Endothelial cell of umbilical vein (primary cell): ENCODE data around the gene RASGRF1. TPM values are rescaled to one million over a fixed set of nuclear protein-coding genes. Genes with fewer than 3 reads are reported as not detected.

ENCODE experiments used
- BruUV-seq: library from RNA; stranded (reverse); fragments of 400-500 nt; replicated peaks from 2 replicates; lab custom pipeline; 2021; lab: Mats Ljungman, UMichigan
- CTCF ChIA-PET: fragments of 300-600, 350-600 bp; sonication (Branson Sonifier 250); formaldehyde crosslinking; loops from one replicate; lab custom pipeline; 2021; ENCODE audit warnings: antibody characterized with exemption, inconsistent platforms; lab: Charles Lee
- POLR2A ChIA-PET: fragments of 300-600, 350-600 bp; sonication (Branson Sonifier 250); formaldehyde crosslinking; loops from one replicate; lab custom pipeline; 2021; ENCODE audit warnings: antibody characterized with exemption, inconsistent platforms; lab: Charles Lee
- DNase-seq: peaks from one replicate; pipeline ENCODE4 v3.0.0-alpha.2; 2011; ENCODE audit warnings: low read depth, low spot score
- FAIRE-seq: peaks from 2 replicates; lab custom pipeline; 2011; peaks lifted over from hg19 to GRCh38; lab: Jason Lieb, UNC
- H2AFZ ChIP-seq: 2 replicates; pipeline ENCODE4 v1.6.0; 2012; ENCODE audit warnings: low read depth, low read length, control low read depth, inconsistent platforms
- H3K27ac ChIP-seq: 2 replicates; pipeline ENCODE4 v1.5.1; 2011; ENCODE audit warnings: low read depth, mild to moderate bottlenecking, control low read depth, low read length, moderate library complexity; ENCODE audit not compliant: insufficient read depth
- H3K27me3 ChIP-seq, 2 experiments: 2 replicates each; pipeline versions ENCODE4 v1.6.0 to v1.6.1; 2011; ENCODE audit warnings: low read length in 2 of 2, mixed read lengths in 1 of 2; ENCODE audit not compliant: control insufficient read depth in 2 of 2, insufficient read depth in 2 of 2
- H3K36me3 ChIP-seq, 2 experiments: 2 replicates in 1 of 2; 3 replicates in 1 of 2; pipeline ENCODE4 v1.5.1; 2011; ENCODE audit warnings: low read length in 2 of 2, mild to moderate bottlenecking in 1 of 2, moderate library complexity in 1 of 2; ENCODE audit not compliant: control insufficient read depth in 2 of 2, insufficient read depth in 2 of 2; ENCODE audit errors: extremely low read depth in 1 of 2
- H3K4me1 ChIP-seq: 3 replicates; pipeline ENCODE4 v1.5.1; 2011; ENCODE audit warnings: mild to moderate bottlenecking, low read length; ENCODE audit not compliant: control insufficient read depth, insufficient read depth; ENCODE audit errors: extremely low read depth
- H3K4me2 ChIP-seq: 2 replicates; pipeline ENCODE4 v1.6.1; 2011; ENCODE audit warnings: low read length, control low read depth, mixed read lengths; ENCODE audit not compliant: insufficient read depth
- H3K4me3 ChIP-seq, 3 experiments: fragments of 200-600 bp in 1 of 3; sonication (generic), shearing (Covaris generic) in 1 of 3; replicated peaks in 1 of 3; 2 replicates each; pipeline ENCODE4 v1.5.1; 2011 to 2016; ENCODE audit warnings: control low read depth in 3 of 3, low read length in 3 of 3, mild to moderate bottlenecking in 2 of 3, inconsistent platforms in 1 of 3, low read depth in 1 of 3, moderate library complexity in 1 of 3; ENCODE audit not compliant: insufficient read depth in 1 of 3
- H3K79me2 ChIP-seq: 2 replicates; pipeline ENCODE4 v1.6.0; 2012; ENCODE audit warnings: low read length, inconsistent platforms; ENCODE audit not compliant: control insufficient read depth, insufficient read depth
- H3K9ac ChIP-seq: replicated peaks from 2 replicates; pipeline ENCODE3; 2011; ENCODE audit warnings: low read length, control low read depth; ENCODE audit not compliant: insufficient read depth; ENCODE audit errors: extremely low read depth
- H3K9me1 ChIP-seq: replicated peaks from 3 replicates; pipeline ENCODE4 v1.6.0; 2011; ENCODE audit warnings: mild to moderate bottlenecking, low read length; ENCODE audit not compliant: control insufficient read depth, insufficient read depth; ENCODE audit errors: extremely low read depth
- H3K9me3 ChIP-seq: replicated peaks from 2 replicates; pipeline ENCODE4 v1.5.1; 2012; ENCODE audit warnings: low read length, inconsistent platforms; ENCODE audit not compliant: control insufficient read depth, insufficient read depth
- H4K20me1 ChIP-seq: replicated peaks from 2 replicates; pipeline ENCODE3; 2011; ENCODE audit warnings: mild to moderate bottlenecking, low read length; ENCODE audit not compliant: control insufficient read depth, insufficient read depth; ENCODE audit errors: extremely low read depth
- EZH2 ChIP-seq: IDR thresholded peaks from 2 replicates; pipeline ENCODE4 v1.6.1; 2012; ENCODE audit warnings: borderline replicate concordance, low read depth, mild to moderate bottlenecking, moderate library complexity, low read length, inconsistent platforms; ENCODE audit not compliant: severe bottlenecking
- FOS ChIP-seq: IDR thresholded peaks from 2 replicates; pipeline ENCODE4 v1.6.1; 2011; ENCODE audit warnings: mild to moderate bottlenecking, low read length, moderate library complexity, borderline replicate concordance; ENCODE audit not compliant: insufficient read depth
- GATA2 ChIP-seq: IDR thresholded peaks from 2 replicates; pipeline ENCODE4 v1.7.0; 2011; ENCODE audit warnings: low read depth, mild to moderate bottlenecking, moderate library complexity, mixed read lengths, low read length; ENCODE audit not compliant: insufficient read length, insufficient read depth
- JUN ChIP-seq: IDR thresholded peaks from 2 replicates; pipeline ENCODE4 v1.6.1; 2011; ENCODE audit warnings: borderline replicate concordance, low read depth; ENCODE audit not compliant: insufficient read length, insufficient read depth
- MYC ChIP-seq: IDR thresholded peaks from one replicate; pipeline ENCODE4 v1.6.1; 2011; ENCODE audit warnings: mild to moderate bottlenecking, low read depth, low read length
- POLR2A ChIP-seq: IDR thresholded peaks from 2 replicates; pipeline ENCODE4 v1.6.1; 2012; ENCODE audit warnings: low read depth, mild to moderate bottlenecking, control low read depth, low read length
- POLR2AphosphoS5 ChIP-seq: IDR thresholded peaks from 2 replicates; pipeline ENCODE4 v1.6.1; 2012; ENCODE audit warnings: low read depth, mild to moderate bottlenecking, control low read depth, low read length, moderate library complexity; ENCODE audit not compliant: insufficient read depth
- dilution Hi-C: fragments of 300-500 bp; cut with MboI; formaldehyde crosslinking; loops from one replicate; pipeline ENCODE4 v1.15.0; 2019; ENCODE audit warnings: low sequenced_read_pairs; ENCODE audit not compliant: extremely low pct_ligation_motif_present
- intact Hi-C: fragments of 100-400 bp; cut with micrococcal nuclease; formaldehyde crosslinking; loops from one replicate; pipeline ENCODE4 v1.10.0; 2022
- polyA plus RNA-seq, 4 experiments: library from polyadenylated mRNA; depleted of rRNA in 3 of 4; stranded (reverse) in 3 of 4; unstranded in 1 of 4; fragments of >200 nt; gene quantifications; 2 replicates each; pipeline versions ENCODE4 v1.2.1 to v1.2.3, GENCODE V29; 2011 to 2012; ENCODE audit warnings: missing spikeins in 1 of 4
- total RNA-seq: library from RNA; stranded (reverse); gene quantifications from 2 replicates; pipeline ENCODE4 v1.2.3, GENCODE V29; 2021
- TF ChIP-seq, protein P1 (sequence below), 2 donors: IDR thresholded peaks; 1 replicate in 1 of 2; 2 replicates in 1 of 2; pipeline ENCODE4 v1.5.1; 2011; ENCODE audit warnings: low read length in 2 of 2, mild to moderate bottlenecking in 2 of 2, moderate library complexity in 2 of 2, control low read depth in 1 of 2, inconsistent platforms in 1 of 2, low read depth in 1 of 2; ENCODE audit not compliant: insufficient read depth in 1 of 2; ENCODE audit errors: extremely low read depth in 1 of 2
- TF ChIP-seq, protein P2 (sequence below): IDR thresholded peaks from 2 replicates; pipeline ENCODE4 v1.6.1; 2011; ENCODE audit not compliant: insufficient read depth, insufficient read length

Gene RASGRF1
- total and polyA plus RNA-seq, 2 donors (not counting 3 experiments of a cell fraction or from before 2014, with no cell fraction given) = 0.04 TPM; not detected in 1

DNA sequence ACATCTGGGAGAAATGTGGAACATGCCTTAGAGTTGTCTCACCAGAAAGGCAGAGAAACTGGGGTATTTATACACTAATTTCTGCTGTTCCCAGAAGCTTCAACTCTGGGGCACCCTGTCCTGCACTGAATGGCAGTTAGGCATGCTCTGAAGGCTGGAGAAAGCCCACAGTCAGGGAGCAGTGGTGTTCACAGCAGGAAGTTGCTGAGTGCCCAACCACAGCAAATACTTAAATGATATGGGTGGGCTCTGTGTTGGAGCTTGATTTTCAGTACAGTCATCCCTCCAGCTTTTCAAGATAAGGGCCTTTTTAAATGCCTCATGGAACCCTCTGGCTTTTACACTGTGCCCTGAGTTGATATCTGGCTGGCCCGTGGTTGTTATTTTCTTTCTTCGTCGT is 38.7 kb upstream of the RASGRF1 start:
- no peak for FAIRE-seq

More for the DNA sequence above, 38.7 kb upstream of the RASGRF1 start:
- POLR2A ChIA-PET = no interaction called here
- Histone ChIP-seq H3K9me1 (no peaks in the 10 kb centered on the region), H3K4me3 (no peak overlapping the region), H3K4me2 (no peak overlapping the region), H3K27ac (no peak overlapping the region), H4K20me1 (no peaks in the 10 kb centered on the region), H3K4me1 (no peaks in the 10 kb centered on the region), H3K9ac (no peak overlapping the region), H3K36me3 (no peaks in the 10 kb centered on the region), H2AFZ (no peak overlapping the region), H3K27me3 (no peaks in the 10 kb centered on the region), H3K9me3 (no peaks in the 10 kb centered on the region), H3K79me2 (no peaks in the 10 kb centered on the region)
- BruUV-seq = no TSS peak
- dilution Hi-C loops (no loop called here), intact Hi-C loops (no loop called here)
- no peak for DNase-seq
- CTCF ChIA-PET = interaction anchor here (1.3 to 1.9 kb wide), 2 partner anchors 10 to 56 kb away, joined by 4 read pairs; no protein-coding TSS in a partner anchor
- TF ChIP-seq MYC (no peak), JUN (no peak), GATA2 (no peak), FOS (no peak), EZH2 (no peak), POLR2A (no peak), POLR2AphosphoS5 (no peak)
- TF ChIP-seq, protein P1, sequence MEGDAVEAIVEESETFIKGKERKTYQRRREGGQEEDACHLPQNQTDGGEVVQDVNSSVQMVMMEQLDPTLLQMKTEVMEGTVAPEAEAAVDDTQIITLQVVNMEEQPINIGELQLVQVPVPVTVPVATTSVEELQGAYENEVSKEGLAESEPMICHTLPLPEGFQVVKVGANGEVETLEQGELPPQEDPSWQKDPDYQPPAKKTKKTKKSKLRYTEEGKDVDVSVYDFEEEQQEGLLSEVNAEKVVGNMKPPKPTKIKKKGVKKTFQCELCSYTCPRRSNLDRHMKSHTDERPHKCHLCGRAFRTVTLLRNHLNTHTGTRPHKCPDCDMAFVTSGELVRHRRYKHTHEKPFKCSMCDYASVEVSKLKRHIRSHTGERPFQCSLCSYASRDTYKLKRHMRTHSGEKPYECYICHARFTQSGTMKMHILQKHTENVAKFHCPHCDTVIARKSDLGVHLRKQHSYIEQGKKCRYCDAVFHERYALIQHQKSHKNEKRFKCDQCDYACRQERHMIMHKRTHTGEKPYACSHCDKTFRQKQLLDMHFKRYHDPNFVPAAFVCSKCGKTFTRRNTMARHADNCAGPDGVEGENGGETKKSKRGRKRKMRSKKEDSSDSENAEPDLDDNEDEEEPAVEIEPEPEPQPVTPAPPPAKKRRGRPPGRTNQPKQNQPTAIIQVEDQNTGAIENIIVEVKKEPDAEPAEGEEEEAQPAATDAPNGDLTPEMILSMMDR (IDR thresholded peaks at IDR 0.05; ENCODE audit: extremely low read depth in 1 of 2, insufficient read depth in 1 of 2, low read depth in 1 of 2, low read length in 2 of 2) = no peak
- TF ChIP-seq, protein P2, sequence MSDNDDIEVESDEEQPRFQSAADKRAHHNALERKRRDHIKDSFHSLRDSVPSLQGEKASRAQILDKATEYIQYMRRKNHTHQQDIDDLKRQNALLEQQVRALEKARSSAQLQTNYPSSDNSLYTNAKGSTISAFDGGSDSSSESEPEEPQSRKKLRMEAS = no peak
